ENCODE data around the gene AXIN2.
"Not testable (repeated sequence)": the region's sequence is repeated elsewhere in the genome, so short reads cannot be mapped to it uniquely, and the experiment has no call there.

AXIN2 gene

GRCh38 chr17:65538675-65539529, 22.5 kb downstream of the AXIN2 start:
- DNase-seq (ENCODE audit: low read depth in 2 of 3, low spot score in 2 of 3): no peak

- no peak for DNase-seq (ENCODE audit: low read depth in 2 of 3, low spot score in 2 of 3)
Observed at GRCh38 chr17:65537845-65538674, 23.4 kb downstream of the AXIN2 start.

GRCh38 chr17:65537343-65537844, 24.1 kb downstream of the AXIN2 start:
- no peak for DNase-seq (ENCODE audit: low read depth in 2 of 3, low spot score in 2 of 3)

- no peak for DNase-seq (ENCODE audit: low read depth in 2 of 3, low spot score in 2 of 3)
Observed at GRCh38 chr17:65536573-65537342, 24.7 kb downstream of the AXIN2 start.

- DNase-seq (ENCODE audit: low read depth in 2 of 3, low spot score in 2 of 3): no peak
Observed at GRCh38 chr17:65535777-65536572, 25.5 kb downstream of the AXIN2 start.

GRCh38 chr17:65533852-65534457, 27.5 kb downstream of the AXIN2 start:
- DNase-seq (ENCODE audit: low read depth in 2 of 3, low spot score in 2 of 3): no peak

- DNase-seq (ENCODE audit: low read depth in 2 of 3, low spot score in 2 of 3): no peak
Observed at GRCh38 chr17:65533056-65533745, 28.2 kb downstream of the AXIN2 start.

GRCh38 chr17:65532101-65532890, 29.2 kb downstream of the AXIN2 start:
- DNase-seq (ENCODE audit: low read depth in 2 of 3, low spot score in 2 of 3): no peak

GRCh38 chr17:65531256-65532100, 30.0 kb downstream of the AXIN2 start:
- no peak for DNase-seq (ENCODE audit: low read depth in 2 of 3, low spot score in 2 of 3)

- no peak for DNase-seq (ENCODE audit: low read depth in 2 of 3, low spot score in 2 of 3)
Observed at GRCh38 chr17:65530523-65531255, 30.8 kb downstream of the AXIN2 start.

GRCh38 chr17:65529761-65530522, 31.5 kb downstream of the AXIN2 start:
- no peak for DNase-seq (ENCODE audit: low read depth in 2 of 3, low spot score in 2 of 3)

- DNase-seq (ENCODE audit: low read depth in 2 of 3, low spot score in 2 of 3): no peak
Observed at GRCh38 chr17:65529040-65529633, 32.3 kb downstream of the AXIN2 start.

- no peak for DNase-seq (ENCODE audit: low read depth in 2 of 3, low spot score in 2 of 3)
Observed at GRCh38 chr17:65527857-65528591, 33.4 kb downstream of the AXIN2 start.

GRCh38 chr17:65527381-65527780, 34.1 kb downstream of the AXIN2 start:
- DNase-seq (ENCODE audit: low read depth in 2 of 3, low spot score in 2 of 3): no peak

- DNase-seq (ENCODE audit: low read depth in 2 of 3, low spot score in 2 of 3): not testable (repeated sequence)
Observed at GRCh38 chr17:65526854-65527253, 34.6 kb downstream of the AXIN2 start.
